ENCODE results near the gene MUC22. TPM values are rescaled to one million over a fixed set of nuclear protein-coding genes. Genes with fewer than 3 reads are reported as not detected.
"Not testable (repeated sequence)": the region's sequence is repeated elsewhere in the genome, so short reads cannot be mapped to it uniquely, and the experiment has no call there.

Gene MUC22
- total and polyA plus RNA-seq, 4 donors, result 0.02 to 0.11 (median 0.05) TPM

DNA sequence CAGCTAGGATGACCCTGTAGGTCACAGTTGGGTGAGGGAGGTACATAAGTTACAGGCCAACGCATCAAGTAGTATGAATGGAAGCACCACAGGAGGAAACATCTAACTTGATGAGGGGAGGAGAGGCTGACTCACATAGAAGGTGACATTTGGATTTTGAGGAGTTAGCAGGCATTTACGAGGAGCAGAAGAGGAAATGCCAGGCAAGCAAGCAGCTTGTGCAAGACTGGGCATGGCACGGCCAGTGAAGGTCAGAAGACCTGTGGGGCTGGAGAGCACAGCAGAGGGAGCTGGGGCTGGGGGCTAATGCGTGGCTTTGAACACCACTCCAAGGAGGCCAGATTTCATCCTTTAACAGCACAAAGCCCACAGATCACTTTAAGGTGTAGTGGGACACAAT is 37.8 kb downstream of the MUC22 start:
- Histone ChIP-seq H3K4me3 (no peak overlapping the region), H3K4me1 (ENCODE audit: control insufficient read depth in 5 of 5, insufficient read depth in 5 of 5, low read length in 5 of 5) (no peaks in the 10 kb centered on the region), H3K9me3 (ENCODE audit: control insufficient read depth in 4 of 4, insufficient read depth in 3 of 4, low read length in 3 of 4) (no peaks in the 10 kb centered on the region), H3K9ac (ENCODE audit: insufficient read depth in 1 of 2, low read length in 2 of 2) (no peak overlapping the region), H3K27me3 (ENCODE audit: control insufficient read depth in 3 of 3, insufficient read depth in 3 of 3, low read length in 2 of 3) (no peaks in the 10 kb centered on the region), H3K36me3 (ENCODE audit: control insufficient read depth in 4 of 4, insufficient read depth in 4 of 4, low read length in 4 of 4) (no peaks in the 10 kb centered on the region), H3K27ac (ENCODE audit: low read depth in 1 of 2, low read length in 1 of 2) (no peak overlapping the region)
- ATAC-seq (ENCODE audit: insufficient read depth, low FRiP score) (peak; percentile 19), DNase-seq (no peak)
- TF ChIP-seq, protein P1, sequence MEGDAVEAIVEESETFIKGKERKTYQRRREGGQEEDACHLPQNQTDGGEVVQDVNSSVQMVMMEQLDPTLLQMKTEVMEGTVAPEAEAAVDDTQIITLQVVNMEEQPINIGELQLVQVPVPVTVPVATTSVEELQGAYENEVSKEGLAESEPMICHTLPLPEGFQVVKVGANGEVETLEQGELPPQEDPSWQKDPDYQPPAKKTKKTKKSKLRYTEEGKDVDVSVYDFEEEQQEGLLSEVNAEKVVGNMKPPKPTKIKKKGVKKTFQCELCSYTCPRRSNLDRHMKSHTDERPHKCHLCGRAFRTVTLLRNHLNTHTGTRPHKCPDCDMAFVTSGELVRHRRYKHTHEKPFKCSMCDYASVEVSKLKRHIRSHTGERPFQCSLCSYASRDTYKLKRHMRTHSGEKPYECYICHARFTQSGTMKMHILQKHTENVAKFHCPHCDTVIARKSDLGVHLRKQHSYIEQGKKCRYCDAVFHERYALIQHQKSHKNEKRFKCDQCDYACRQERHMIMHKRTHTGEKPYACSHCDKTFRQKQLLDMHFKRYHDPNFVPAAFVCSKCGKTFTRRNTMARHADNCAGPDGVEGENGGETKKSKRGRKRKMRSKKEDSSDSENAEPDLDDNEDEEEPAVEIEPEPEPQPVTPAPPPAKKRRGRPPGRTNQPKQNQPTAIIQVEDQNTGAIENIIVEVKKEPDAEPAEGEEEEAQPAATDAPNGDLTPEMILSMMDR (IDR thresholded peaks at IDR 0.05; ENCODE audit: control extremely low read depth, extremely low read depth), result no peak
- WGBS, 2 donors, result 61 to 67% methylated on average over 4 of the region's 4 CpGs

- no peaks in the 10 kb centered on the region for H3K36me3 ChIP-seq (ENCODE audit: control insufficient read depth in 4 of 4, insufficient read depth in 4 of 4, low read length in 4 of 4)
Observed at GRCh38 chr6:31049518-31049917, 39.2 kb downstream of the MUC22 start.

GRCh38 chr6:31053187-31053586 is 42.9 kb downstream of the MUC22 start:
- not testable (repeated sequence) for H3K9ac ChIP-seq (ENCODE audit: insufficient read depth in 1 of 2, low read length in 2 of 2); DNase-seq; H3K9me3 ChIP-seq (ENCODE audit: control insufficient read depth in 4 of 4, insufficient read depth in 3 of 4, low read length in 3 of 4); H3K27me3 ChIP-seq (ENCODE audit: control insufficient read depth in 3 of 3, insufficient read depth in 3 of 3, low read length in 2 of 3); ATAC-seq (ENCODE audit: insufficient read depth, low FRiP score); H3K27ac ChIP-seq (ENCODE audit: low read depth in 1 of 2, low read length in 1 of 2); H3K4me3 ChIP-seq; H3K36me3 ChIP-seq (ENCODE audit: control insufficient read depth in 4 of 4, insufficient read depth in 4 of 4, low read length in 4 of 4)
- peaks cover 0 to 14% (median 0%) of the 10 kb centered on the region in 5 donors for H3K4me1 ChIP-seq (ENCODE audit: control insufficient read depth in 5 of 5, insufficient read depth in 5 of 5, low read length in 5 of 5)
- 89 to 95% methylated on average over 4 of the region's 4 CpGs for WGBS, 2 donors

More at GRCh38 chr6:31049518-31049917, 39.2 kb downstream of the MUC22 start:
- ATAC-seq (ENCODE audit: insufficient read depth, low FRiP score), result no peak
- WGBS, 2 donors, result 95 to 98% methylated on average over 6 of the region's 6 CpGs
- no peak overlapping the region for H3K4me3 ChIP-seq
- no peak for DNase-seq
- H3K9me3 ChIP-seq (ENCODE audit: control insufficient read depth in 4 of 4, insufficient read depth in 3 of 4, low read length in 3 of 4), result no peaks in the 10 kb centered on the region
- H3K27me3 ChIP-seq (ENCODE audit: control insufficient read depth in 3 of 3, insufficient read depth in 3 of 3, low read length in 2 of 3), result no peaks in the 10 kb centered on the region
- H3K9ac ChIP-seq (ENCODE audit: insufficient read depth in 1 of 2, low read length in 2 of 2), result no peak overlapping the region
- H3K27ac ChIP-seq (ENCODE audit: low read depth in 1 of 2, low read length in 1 of 2), result no peak overlapping the region
- peaks cover 0 to 5% (median 0%) of the 10 kb centered on the region in 5 donors for H3K4me1 ChIP-seq (ENCODE audit: control insufficient read depth in 5 of 5, insufficient read depth in 5 of 5, low read length in 5 of 5)
- TF ChIP-seq, protein P1 (IDR thresholded peaks at IDR 0.05; ENCODE audit: control extremely low read depth, extremely low read depth), result no peak

DNA sequence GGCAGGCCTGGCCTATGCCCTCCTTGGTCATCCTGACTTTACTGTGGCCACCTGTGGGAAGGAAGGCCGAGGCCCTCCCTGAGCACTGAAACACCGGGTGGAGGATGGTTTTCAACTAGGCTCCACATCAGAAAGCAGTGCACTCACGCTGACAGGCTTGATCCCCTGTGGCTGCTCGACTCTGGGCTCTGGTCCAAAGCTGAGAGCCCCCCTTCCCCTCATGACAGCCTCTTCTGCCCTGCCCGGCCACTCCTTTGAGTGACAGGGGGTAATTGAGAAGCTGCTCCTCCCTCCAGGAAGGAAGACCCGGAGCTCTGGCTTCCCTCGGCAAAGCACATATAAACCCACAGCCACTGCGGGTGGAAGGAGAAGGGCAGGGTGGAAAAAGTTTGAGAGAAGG is 43.6 kb downstream of the MUC22 start:
- no peaks in the 10 kb centered on the region for H3K27me3 ChIP-seq (ENCODE audit: control insufficient read depth in 3 of 3, insufficient read depth in 3 of 3, low read length in 2 of 3)
- H3K4me1 ChIP-seq (ENCODE audit: control insufficient read depth in 5 of 5, insufficient read depth in 5 of 5, low read length in 5 of 5), result peaks cover 0 to 15% (median 0%) of the 10 kb centered on the region in 5 donors
- WGBS, 2 donors, result 9 to 27% methylated on average over 8 of the region's 8 CpGs
- H3K4me3 ChIP-seq, result no peak overlapping the region
- H3K9me3 ChIP-seq (ENCODE audit: control insufficient read depth in 4 of 4, insufficient read depth in 3 of 4, low read length in 3 of 4), result no peaks in the 10 kb centered on the region
- ATAC-seq (ENCODE audit: insufficient read depth, low FRiP score) (no peak), DNase-seq (peak; percentile 53 to 70 (median 63))
- no peak overlapping the region for H3K27ac ChIP-seq (ENCODE audit: low read depth in 1 of 2, low read length in 1 of 2)
- H3K36me3 ChIP-seq (ENCODE audit: control insufficient read depth in 4 of 4, insufficient read depth in 4 of 4, low read length in 4 of 4), result no peaks in the 10 kb centered on the region
- no peak overlapping the region for H3K9ac ChIP-seq (ENCODE audit: insufficient read depth in 1 of 2, low read length in 2 of 2)
- TF ChIP-seq, protein P1 (IDR thresholded peaks at IDR 0.05; ENCODE audit: control extremely low read depth, extremely low read depth), result no peak

All from lung (tissue), 12 donors.